Cortex of kidney (tissue), 1 donor: Measurements from ENCODE around the gene ACBD3.

Source experiments
- DNase-seq: peaks from one replicate; lab custom pipeline; 2025; lab: John Stamatoyannopoulos, UW

Gene ACBD3

DNA sequence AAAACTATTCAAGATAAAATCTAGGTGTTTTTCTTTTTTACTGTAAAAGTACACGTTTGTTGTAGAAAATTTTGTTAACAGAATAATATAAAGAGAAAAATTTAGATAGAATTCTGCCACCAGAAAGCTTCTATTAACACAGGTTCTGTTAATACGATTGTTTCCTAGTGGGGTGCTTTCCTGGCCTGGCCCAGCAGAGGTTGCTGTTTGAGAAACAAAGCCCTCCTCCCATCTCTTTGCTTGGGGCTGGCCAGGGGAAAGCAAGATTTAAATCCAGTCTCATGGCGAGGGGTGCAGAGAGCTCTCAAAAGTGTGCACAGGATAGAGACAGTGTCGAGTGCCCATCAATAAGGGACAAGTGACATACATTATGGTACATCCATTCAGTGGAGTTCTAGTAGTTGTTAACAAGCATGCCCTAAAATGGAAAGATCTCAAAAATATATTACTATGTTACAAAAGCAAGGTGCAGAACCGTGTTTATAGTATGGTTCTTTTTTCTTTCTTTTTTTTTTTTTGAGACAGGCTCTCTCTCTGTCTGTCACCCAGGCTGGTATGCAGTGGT is 14.6 kb upstream of the ACBD3 start:
- DNase-seq = no peak

DNA sequence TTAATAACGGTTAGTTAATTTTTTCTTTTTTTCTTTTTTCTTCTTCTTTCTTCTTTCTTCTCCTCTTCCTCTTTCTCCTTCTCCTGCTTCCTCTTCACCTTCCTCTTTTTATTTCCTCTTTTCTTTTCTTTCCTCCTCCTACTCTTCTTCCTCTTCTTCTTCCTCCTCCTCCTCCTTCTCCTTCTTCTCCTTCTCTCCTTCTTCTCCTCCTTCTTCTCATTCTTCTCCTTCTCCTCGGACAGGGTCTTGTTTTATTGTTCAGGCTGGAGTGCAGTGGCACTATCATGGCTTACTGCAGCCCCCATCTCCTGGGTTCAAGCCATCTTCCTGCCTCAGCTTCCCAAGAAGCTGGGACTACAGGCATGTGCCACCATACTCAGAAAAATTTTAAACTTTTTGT is 13.4 kb upstream of the ACBD3 start:
- no peak for DNase-seq

DNA sequence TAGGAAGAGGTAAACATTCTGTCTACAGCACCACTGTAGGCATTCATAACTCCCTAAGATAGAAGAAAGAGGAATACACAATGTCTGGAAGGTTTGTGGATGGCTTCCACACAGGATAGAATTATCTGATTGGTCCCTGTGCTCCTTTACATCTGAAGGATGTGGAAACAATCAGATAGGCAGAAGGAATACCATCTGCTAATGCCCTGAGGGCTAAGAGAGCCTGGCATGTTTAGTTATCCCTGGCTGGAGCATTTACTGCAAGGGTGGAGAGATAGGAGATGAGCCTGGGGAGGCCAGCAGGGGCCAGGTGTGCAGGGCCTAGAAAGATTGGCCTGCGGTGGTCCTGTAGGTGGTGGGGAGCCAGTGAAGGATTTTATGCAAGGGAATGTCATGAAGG is 8.6 kb upstream of the ACBD3 start:
- DNase-seq = no peak

DNA sequence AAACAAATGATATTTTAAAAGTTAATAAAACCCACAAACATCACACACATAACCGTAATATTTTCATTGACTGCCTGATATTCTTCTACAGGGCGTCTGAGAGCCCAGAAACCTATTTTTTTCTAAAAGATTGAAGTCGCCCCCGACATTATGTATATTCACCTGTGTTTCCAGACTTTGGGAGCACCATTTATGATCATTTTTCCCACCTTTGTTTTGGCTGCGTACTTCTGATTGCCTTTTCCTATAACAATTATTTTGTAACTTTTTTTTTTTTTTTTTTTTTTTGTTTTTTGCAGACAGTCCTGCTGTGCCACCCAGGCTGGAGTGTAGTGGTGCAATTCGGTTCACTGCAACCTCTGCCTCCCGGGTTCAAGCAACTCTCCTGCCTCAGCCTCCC is 839 bp upstream of the ACBD3 start:
- no peak for DNase-seq

DNA sequence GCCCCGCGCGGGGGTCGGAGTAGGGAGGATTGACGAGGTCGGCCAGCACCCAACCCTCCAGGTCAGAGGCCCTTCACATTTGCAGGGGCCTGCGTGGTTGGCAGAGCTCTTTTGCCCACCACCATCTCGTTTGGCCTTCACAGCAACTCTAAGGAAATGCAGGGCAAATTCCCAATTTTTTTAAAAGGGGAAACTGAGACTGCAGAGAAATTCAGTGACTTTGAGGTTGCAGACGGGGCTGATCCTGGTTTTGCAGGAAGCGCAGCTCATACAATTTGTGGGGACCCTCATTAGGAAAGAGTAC is 430 bp upstream of the ACBD3 start:
- DNase-seq = no peak

DNA sequence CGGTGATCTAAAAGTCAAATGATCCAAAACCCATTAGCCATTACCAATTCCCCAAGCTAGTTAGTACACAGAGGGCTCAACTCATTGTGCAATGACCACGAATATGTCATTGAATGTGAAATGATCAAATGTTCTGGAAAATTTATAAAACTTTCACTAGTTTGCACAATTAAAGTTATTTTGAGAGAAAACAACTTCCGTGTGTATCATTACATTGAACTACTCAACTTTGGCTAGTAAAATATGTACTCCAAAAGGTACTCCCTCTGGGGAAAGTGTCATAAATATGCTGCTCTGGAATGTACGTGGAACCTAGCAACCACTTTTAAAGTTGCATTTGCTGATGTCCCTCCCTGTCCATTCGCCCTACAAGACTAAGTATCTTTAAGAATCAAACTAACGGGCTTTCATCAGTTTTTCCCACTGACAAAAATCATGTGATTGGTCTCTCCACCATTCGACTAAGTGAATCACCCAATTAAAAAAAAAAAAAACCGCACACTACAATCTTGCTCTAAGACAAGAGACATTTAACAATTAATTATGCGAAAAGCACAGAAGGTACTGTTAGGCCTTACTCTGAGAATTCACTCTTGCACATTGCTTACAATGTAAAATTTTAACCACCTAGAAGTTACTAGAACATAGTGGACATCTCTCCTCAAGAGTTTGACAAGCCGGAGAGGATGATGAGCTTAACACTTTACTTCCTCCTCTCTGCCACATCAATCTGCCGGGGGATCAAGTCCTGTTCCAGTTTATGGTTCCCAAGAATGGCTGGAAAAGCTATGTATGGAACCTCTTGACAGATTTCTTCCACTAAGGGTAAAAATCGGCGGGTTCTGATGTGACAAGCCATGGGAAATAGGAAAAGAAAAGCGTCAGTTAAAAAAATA is 1.2 kb downstream of the ACBD3 start:
- DNase-seq = no peak

DNA sequence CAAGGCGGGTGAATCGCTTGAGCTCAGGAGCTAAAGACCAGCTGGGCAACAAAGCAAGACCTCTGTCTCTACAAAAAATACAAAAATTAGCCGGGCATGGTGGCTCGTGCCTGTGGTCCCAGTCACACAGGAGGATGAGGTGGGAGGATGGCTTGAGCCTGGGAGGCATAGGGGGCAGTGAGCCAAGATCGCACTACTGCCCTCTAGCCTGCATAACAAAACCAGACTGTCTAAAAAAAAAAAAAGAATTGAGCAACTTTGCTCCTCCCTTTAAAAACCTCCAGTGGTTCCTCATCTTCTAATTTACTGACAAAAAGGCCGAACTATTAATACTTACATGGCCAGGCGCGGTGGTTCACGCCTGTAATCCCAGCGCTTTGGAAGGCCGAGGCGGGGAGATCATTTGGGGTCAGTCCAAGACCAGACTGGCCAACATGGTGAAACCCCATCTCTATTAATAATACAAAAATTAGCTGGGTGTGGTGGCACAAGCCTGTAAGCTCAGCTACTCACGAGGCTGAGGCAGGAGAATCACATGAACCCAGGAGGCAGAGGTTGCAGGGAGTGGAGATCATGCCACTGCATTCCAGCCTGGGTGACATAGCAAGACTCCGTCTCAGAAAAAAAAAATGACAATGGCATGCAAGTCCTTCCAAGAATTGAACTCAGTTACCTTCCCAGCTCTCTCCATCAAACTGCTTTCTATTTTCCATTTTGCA is 4.4 kb downstream of the ACBD3 start:
- DNase-seq = no peak

DNA sequence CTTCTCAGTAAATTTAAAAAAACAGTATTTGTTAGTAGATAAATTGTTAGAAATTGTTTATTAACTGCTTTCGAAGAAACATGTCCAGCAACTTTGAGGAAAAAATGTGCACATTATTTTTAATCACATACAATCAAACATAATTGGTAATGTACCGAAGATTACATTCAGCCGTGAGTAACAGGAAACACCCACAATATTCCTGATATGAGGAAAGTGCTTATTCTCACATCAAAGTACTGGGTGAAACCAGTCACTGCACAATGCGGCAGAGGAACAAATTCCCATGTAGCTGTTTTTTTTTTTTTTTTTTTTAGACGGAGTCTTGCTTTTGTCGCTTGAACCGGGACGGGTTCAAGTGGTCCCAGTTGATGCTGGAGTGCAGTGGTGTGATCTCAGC is 9.7 kb downstream of the ACBD3 start:
- DNase-seq = no peak

DNA sequence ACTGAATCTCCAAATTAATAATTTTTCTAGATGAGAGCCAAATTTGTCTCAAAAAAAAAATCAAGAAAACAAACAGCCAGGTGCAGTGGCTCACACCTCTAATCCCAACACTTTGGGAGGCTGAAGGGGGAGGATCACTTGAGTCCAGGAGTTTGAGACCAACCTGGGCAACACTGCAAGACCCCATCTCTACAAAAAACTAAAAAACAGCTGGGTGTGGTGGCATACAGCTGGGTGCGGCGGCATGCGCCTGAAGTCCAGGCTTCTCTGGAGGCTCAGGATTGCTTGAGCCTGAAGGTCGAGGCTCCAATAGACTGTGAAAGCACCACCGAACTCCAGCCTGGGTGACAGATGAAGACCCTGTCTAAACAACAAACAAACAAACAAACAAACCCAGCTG is 14.0 kb downstream of the ACBD3 start:
- DNase-seq = no peak

DNA sequence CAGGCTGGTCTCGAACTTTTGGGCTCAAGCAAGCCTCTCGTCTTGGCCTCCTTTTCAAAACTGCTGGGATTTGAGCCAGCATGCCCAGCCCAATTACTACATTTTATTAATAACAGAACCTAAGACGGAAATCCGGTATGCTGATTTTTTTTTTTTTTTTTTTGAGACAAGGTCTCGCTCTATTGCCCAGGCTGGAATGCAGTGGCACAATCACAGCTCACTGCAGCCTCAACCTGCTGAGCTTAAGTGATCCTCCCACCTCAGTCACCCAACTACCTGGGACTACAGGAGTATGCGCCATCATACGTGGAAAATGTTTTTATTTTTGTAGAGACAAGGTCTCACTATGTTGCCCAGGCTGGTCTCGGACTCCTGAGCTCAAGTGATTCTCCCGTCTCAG is 20.2 kb downstream of the ACBD3 start:
- no peak for DNase-seq

DNA sequence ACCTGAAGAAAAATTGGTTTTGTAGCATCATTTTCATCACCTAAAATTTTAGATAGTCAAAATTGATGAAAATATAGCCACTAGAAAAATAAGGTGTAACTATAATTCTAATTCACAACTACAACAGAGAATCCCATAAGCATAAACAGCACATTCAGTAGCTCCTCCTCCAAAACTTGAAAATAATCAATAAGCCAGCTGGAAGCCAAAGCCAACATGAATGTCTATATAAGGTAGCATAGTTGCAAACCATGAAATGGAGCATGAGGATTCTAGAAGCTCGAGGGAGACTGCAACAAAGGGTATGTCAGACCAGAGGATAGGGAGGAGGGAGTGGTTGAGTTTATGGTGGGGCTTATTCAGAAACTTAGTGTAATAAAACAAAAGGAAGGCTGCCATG is 22.4 kb downstream of the ACBD3 start:
- DNase-seq = no peak

DNA sequence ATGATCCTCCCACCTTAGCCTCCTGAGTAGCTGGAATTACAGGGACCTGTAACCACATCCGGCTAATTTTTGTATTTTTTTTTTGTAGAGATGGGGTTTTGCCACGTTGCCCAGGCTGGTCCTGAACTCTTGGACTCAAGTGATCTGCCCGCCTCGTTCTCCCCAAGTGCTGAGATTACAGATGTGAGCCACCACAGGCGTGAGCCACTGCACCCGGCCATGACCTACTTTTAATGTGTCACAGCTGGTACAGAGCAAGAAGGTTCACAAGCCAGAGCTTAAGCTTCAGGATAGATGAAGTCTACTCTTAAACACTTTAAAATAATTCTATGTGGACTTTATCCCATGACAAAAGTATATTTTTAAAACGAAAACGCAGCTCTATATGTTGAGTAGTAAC is 23.6 kb downstream of the ACBD3 start:
- no peak for DNase-seq

DNA sequence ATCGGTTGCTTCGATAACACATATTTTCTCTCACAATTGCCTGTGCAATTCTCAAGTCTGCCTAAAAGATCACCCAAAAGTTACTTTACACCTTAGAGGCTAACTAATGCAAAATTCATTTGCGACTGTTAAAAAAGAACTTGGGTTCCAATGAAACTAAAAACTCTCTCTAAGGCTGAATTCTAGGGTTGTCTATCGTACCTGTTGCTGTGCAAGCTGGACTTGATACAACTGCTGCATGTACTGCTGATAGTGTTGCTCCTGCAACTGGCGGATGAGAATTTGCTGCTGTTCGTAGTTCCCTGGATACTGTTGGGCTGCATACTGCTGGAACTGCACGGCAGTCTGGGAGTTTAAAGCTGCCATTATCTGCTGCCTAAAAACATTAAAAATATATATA is 27.6 kb downstream of the ACBD3 start:
- DNase-seq = no peak

DNA sequence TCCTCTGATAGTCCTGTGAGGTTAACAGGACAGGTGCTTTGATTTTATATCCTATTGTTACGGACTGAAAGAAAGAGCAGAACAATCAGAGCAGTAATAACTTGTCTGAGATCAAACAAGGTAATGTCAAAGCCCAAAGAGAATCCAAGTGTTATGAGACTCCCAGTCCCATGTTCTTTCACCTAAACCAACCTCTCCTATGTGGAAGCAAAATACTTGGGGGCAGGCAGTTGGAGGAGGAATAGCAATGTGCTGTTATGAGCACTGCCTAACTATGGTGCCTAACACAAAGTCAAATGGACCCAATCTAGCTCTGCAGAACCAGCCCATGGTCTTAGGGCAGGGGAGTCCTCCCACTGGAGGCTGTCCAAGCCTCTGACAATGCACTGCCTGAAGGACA is 28.1 kb downstream of the ACBD3 start:
- no peak for DNase-seq

DNA sequence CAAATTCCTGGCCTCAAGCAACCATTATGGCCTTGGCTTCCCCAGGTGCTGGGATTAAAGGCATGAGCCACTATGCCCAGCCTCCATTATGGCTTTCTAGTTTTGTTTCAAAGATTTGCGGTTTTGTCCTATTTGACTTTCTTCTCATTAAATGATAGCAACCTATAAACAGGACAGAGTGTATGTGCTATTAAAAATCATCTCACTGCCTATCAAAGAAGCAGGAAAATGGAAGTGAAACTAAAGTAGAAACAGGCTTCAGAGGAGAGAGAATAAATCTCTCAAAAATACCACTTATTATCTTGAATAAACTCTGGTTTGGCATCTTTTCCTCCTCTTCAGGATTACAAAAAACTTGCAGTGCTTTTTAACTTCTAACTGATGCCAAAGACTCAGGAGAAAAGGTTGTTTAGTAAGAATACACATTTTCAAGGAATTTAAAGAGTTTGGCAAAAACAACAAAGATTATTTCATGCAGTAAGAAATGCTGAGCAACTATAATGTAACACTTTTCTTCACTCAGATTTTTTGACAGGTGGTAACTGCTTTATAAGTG is 28.7 kb downstream of the ACBD3 start:
- no peak for DNase-seq

DNA sequence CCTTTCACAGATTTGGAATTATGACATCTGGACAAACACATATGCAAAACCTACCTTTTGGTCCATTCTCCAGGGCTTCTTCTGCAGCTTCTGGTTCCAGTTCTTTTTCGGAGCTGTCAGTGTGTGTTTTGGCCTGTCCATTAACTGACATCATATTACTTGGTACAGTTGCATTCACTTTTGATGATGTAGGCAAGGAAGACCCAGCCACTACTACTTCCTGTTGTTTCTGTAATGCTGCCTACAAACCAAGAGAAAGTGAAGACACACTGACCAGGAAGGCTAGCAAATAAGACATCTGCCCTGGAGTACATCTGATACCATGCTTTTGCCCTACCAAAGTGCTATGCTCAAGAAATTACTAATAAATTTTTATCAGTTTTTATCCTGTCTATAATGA is 31.9 kb downstream of the ACBD3 start:
- no peak for DNase-seq

DNA sequence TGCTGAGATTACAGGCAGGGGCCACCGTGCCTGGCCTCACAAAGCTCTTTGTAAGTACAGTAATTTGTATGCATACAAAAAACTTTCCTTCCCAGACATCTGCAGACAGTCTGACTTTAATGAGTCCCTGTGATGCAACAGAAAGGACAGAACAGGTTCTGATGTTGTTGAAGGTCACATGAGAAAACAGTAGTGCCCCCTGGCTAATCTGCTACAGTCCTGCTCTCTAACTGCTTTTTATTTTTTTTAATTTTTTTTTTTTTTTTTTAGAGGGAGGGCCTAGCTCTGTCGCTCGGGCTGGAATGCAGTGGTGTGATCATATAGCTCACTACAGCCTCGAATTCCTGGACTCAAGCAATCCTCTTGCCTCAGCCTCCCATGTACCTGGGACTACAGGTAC is 36.7 kb downstream of the ACBD3 start:
- no peak for DNase-seq

DNA sequence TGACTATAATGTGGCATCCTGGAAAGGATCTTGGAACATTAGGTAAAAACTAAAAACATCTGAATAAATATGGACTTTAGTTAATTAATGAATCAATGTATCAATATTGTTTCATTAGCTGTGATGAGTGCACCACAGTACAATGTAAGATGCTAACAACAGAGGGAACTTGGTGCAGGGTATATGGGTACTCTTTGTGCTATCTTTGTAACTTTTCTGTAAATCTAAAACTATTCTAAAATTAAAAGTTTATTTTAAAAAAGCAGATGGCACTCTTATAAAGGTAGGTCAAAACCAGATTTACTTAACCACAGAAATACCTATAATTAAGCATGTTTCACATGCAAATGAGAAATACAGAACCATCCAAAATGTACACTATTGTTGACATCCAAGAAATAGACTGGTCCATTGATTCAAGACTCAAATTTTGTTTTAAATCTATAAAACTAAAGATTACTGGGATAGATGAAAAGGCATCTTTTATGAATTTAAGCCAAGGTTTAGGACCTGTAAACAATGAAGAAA is 38.4 kb downstream of the ACBD3 start:
- DNase-seq = no peak

DNA sequence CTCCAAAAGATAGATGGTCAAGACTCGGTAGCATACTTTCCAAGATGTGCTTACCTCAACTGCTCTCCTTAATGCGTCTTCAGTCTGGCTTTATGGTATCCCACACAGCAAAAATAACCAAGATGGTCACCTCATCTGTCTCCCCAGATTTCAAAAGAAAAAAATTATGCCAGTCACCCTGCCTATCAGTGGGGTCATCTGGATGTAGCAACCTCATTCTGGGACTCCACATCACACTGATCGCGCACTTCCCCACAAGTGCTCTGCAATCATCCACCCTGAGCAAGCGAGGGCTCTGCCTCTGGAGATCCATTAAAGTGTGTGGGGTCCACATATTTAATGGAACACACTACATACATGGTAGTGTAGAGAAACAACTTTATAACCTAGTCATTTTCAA is 42.5 kb downstream of the ACBD3 start:
- no peak for DNase-seq

DNA sequence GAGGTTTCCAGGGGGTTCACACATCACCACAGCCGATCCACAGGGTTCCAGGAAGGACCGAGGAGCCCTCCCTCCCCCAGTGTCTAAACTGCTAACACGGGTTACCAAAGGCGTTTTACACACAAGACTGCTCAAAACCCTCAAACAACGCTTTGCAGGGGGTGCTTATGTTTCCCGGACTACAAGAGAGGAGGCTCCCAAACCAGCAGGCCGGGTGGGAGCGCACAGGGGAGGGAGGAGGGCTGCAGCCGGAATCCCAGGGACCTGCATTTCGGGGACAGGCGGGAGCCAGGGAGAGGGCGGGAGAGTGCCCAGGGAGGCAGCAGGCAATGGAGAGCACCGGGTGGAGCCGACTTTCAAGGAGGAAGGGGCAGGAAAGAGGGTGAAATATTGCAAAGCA is 50.8 kb downstream of the ACBD3 start:
- DNase-seq = no peak

DNA sequence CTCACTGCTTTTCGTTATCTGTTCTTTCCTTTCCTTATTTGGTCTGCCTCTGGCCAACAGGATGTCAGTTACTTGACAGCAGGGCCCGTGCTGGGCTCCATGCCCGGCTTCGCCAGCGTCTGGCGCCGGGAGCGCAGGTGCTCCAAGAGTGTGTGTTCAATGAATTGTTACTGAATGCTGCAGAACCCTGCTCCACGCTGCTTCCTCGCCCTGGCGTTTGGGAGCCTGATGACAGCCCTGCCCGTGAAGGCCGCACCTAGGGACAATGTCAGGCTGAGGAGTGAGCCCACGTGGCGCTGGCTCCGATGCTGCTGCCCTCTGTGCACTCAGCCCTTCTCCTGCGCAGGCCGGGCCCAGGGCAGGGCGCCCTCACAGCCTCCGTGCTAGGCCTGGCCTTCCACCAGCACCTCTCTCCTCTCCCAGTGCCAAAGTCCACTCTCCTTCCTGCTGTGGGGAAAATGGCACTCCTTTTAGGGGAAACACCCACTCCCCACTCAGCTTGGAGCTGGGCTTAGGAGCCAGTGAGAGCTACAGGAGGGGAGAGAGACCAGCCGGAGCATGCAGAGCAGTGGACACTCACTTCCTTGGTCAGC is 51.4 kb downstream of the ACBD3 start:
- no peak for DNase-seq
